PC-3 (cell line): ENCODE results near the gene EYS.

ENCODE experiments used
- EZH2 ChIP-seq: fragments of 300-600 bp; sonication (generic); IDR thresholded peaks from one replicate; pipeline ENCODE4 v1.6.1; 2017; ENCODE audit warnings: antibody characterized with exemption, mild to moderate bottlenecking, low read length; ENCODE audit not compliant: unreplicated experiment
- EZH2phosphoT487 ChIP-seq: fragments of 300-600 bp; sonication (generic); IDR thresholded peaks from 2 replicates; pipeline ENCODE4 v1.6.1; 2018; ENCODE audit warnings: mild to moderate bottlenecking, antibody characterized with exemption, low read length, borderline replicate concordance
- TF ChIP-seq, protein P1 (sequence below): fragments of 300-600 bp; sonication (generic); conservative IDR thresholded peaks from 2 replicates; pipeline ENCODE4 v1.5.1; 2017; ENCODE audit warnings: antibody characterized with exemption, low read depth, mild to moderate bottlenecking, low read length

DNA sequence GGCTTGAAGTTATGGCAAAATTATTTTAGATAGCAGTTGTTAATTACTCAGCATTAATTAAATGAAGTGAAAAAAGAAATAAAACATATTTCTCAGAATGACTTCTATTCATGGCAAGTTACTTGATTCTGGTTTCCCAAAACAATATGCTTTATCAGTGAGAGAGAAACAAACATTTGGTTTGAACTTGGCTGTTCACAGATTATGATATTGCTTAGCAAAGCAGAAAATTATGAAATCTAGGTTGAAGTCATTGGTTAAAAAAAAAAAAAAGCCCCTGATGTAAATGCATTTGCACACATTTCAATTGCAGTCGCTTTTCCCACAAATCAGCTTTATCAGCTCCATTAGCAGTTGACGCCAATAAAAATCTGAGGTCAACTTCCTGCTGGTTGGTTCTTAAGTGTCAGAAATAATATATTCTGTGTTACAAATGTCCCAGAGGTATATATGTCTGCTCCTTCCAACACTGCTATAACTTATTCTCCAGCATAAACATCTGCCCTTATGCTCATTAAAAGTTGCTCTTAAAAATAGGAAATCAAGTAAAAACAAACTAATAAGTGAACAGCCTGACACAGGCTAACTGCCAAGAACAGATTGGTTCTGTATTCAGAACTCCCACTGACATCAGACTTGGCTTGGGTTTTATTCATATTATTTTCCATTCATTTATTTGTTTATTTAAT lies 1796.0 kb downstream of the EYS start:
- TF ChIP-seq, protein P1, sequence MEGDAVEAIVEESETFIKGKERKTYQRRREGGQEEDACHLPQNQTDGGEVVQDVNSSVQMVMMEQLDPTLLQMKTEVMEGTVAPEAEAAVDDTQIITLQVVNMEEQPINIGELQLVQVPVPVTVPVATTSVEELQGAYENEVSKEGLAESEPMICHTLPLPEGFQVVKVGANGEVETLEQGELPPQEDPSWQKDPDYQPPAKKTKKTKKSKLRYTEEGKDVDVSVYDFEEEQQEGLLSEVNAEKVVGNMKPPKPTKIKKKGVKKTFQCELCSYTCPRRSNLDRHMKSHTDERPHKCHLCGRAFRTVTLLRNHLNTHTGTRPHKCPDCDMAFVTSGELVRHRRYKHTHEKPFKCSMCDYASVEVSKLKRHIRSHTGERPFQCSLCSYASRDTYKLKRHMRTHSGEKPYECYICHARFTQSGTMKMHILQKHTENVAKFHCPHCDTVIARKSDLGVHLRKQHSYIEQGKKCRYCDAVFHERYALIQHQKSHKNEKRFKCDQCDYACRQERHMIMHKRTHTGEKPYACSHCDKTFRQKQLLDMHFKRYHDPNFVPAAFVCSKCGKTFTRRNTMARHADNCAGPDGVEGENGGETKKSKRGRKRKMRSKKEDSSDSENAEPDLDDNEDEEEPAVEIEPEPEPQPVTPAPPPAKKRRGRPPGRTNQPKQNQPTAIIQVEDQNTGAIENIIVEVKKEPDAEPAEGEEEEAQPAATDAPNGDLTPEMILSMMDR, result no peak
- no peak for TF ChIP-seq EZH2
- TF ChIP-seq EZH2phosphoT487, result no peak
